ENCODE results near the gene TECPR1.

DNA sequence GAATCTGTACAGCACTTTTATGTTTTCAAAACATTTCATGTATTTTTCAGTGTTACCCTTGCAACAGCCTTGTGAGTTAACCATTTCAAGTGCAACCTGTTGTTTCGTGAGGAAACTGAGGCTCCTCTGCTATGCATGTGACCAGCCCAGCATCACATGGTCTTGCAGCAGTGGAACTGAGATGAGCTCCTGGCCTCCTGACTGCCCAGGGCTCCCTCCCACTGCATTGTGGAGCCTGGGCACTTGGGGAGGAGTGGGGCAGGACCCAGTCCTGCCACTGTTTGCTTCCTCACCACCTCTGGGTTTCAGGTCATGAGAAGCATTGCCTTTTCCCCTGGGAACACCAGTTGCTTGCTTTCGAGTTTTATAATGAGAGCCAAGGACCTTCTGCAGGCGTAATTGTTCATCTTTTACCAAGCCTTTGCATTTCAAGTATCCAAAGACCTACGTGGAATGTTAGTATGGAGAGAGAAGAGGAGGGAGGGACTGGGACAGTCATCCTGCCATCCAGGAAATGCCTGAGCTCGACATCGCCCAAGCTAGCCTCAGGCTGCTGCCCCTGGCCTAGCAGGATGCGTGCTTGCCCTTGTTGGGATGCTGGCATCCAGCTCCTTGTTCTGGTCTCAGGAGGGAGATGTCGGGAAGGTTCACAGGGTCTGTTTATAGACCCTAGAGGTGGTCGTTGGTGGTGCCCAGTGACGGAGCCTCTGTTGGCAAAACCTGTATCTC is 73.1 kb downstream of the TECPR1 start:
- TF ChIP-seq CTCF (IDR thresholded peaks at IDR 0.05) (no peak), POLR2A (IDR thresholded peaks at IDR 0.05) (no peak)
